GM23248 (cell line): ENCODE data around the gene CMIP.

ENCODE experiments used
- EZH2 ChIP-seq: fragments of 200-600 bp; sonication (generic); IDR thresholded peaks from 2 replicates; pipeline ENCODE4 v1.6.1; 2018; ENCODE audit warnings: antibody characterized with exemption, mild to moderate bottlenecking; ENCODE audit not compliant: insufficient read depth, poor library complexity, severe bottlenecking
- EZH2phosphoT487 ChIP-seq: fragments of 200-600 bp; sonication (generic); IDR thresholded peaks from 2 replicates; pipeline ENCODE4 v1.6.1; 2018; ENCODE audit warnings: antibody characterized with exemption, moderate library complexity, mild to moderate bottlenecking, low read depth; ENCODE audit not compliant: insufficient read depth

DNA sequence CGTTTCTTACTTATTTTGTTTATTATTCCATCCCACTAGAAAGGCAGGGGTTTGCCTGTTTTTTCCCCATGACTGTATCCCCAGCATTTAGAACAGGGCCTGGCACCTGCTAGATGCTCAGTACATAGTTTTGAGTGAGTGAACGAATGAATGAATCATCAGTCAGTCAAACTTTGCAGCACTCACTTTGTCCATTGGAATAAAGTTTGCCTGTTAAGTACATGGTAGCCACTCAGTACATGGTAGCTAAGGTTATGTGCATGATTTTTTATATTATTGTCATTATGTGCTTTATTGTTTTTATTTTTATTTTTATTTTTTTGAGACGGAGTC, 88.5 kb downstream of the CMIP start:
- TF ChIP-seq EZH2phosphoT487 (no peak), EZH2 (no peak)
